OCI-LY7 (cell line): ENCODE measurements around the gene ERC1. TPM values are rescaled to one million over a fixed set of nuclear protein-coding genes. Genes with fewer than 3 reads are reported as not detected.

Experiments
- BruUV-seq: library from RNA; stranded (reverse); fragments of 400-500 nt; replicated peaks from 2 replicates; lab custom pipeline; 2021; lab: Mats Ljungman, UMichigan
- CTCF ChIA-PET: fragments of 300-600 bp; sonication (Branson Sonifier 250); formaldehyde crosslinking; loops from one replicate; lab custom pipeline; 2022; ENCODE audit warnings: antibody characterized with exemption; ENCODE audit not compliant: unreplicated experiment; lab: Charles Lee
- POLR2A ChIA-PET: fragments of 300-600 bp; sonication (Branson Sonifier 250); formaldehyde crosslinking; loops from one replicate; lab custom pipeline; 2022; ENCODE audit warnings: antibody characterized with exemption; lab: Charles Lee
- DNase-seq: peaks from one replicate; pipeline ENCODE4 v3.0.0-alpha.2; 2015; ENCODE audit warnings: low spot score
- H2AFZ ChIP-seq: fragments of 200-600 bp; sonication (generic), shearing (Covaris generic); 2 replicates; pipeline ENCODE4 v1.6.1; 2014; ENCODE audit warnings: mild to moderate bottlenecking, antibody characterized with exemption, low read length, moderate library complexity
- H3K27ac ChIP-seq: fragments of 200-600 bp; sonication (generic); 2 replicates; pipeline ENCODE4 v1.5.1; 2014; ENCODE audit warnings: mixed run types, low read depth, mild to moderate bottlenecking, moderate library complexity, low read length, inconsistent platforms; ENCODE audit not compliant: poor library complexity, severe bottlenecking
- H3K36me3 ChIP-seq: fragments of 200-600 bp; sonication (generic); 2 replicates; pipeline ENCODE4 v1.6.1; 2014; ENCODE audit warnings: mild to moderate bottlenecking, antibody characterized with exemption, low read length, moderate library complexity, mixed read lengths; ENCODE audit not compliant: insufficient read depth
- H3K4me1 ChIP-seq: fragments of 200-600 bp; sonication (generic); 2 replicates; pipeline ENCODE4 v1.5.1; 2014; ENCODE audit warnings: mild to moderate bottlenecking, low read length; ENCODE audit not compliant: insufficient read depth, poor library complexity, severe bottlenecking
- H3K4me2 ChIP-seq: fragments of 200-600 bp; sonication (generic); 2 replicates; pipeline ENCODE4 v1.6.1; 2014; ENCODE audit warnings: mild to moderate bottlenecking, low read length
- H3K4me3 ChIP-seq: fragments of 200-600 bp; sonication (generic); 2 replicates; pipeline ENCODE4 v1.5.1; 2014; ENCODE audit warnings: mild to moderate bottlenecking, low read depth, low read length; ENCODE audit not compliant: poor library complexity, severe bottlenecking
- H3K79me2 ChIP-seq: fragments of 200-600 bp; sonication (generic); 2 replicates; pipeline ENCODE4 v1.6.1; 2016; ENCODE audit warnings: low read depth, mild to moderate bottlenecking, low read length, moderate library complexity, mixed read lengths; ENCODE audit not compliant: insufficient read depth
- H3K9me2 ChIP-seq: fragments of 200-600 bp; sonication (generic); 2 replicates; pipeline ENCODE4 v1.6.1; 2016; ENCODE audit warnings: mild to moderate bottlenecking, low read length, mixed read lengths; ENCODE audit not compliant: insufficient read depth
- H3K9me3 ChIP-seq: fragments of 200-600 bp; sonication (generic); 2 replicates; pipeline ENCODE4 v1.6.1; 2014; ENCODE audit warnings: mild to moderate bottlenecking, mixed run types, low read length, mixed read lengths
- H4K20me1 ChIP-seq: fragments of 200-600 bp; sonication (generic); 2 replicates; pipeline ENCODE4 v1.6.1; 2014; ENCODE audit warnings: mild to moderate bottlenecking, antibody characterized with exemption, low read length, moderate library complexity, mixed read lengths; ENCODE audit not compliant: insufficient read depth
- CTCF ChIP-seq: fragments of 200-600 bp; sonication (generic); conservative IDR thresholded peaks from 2 replicates; pipeline ENCODE4 v1.5.1; 2014; ENCODE audit warnings: mild to moderate bottlenecking, antibody characterized with exemption, low read length, moderate library complexity, mixed read lengths
- EZH2phosphoT487 ChIP-seq: fragments of 200-600 bp; sonication (generic); IDR thresholded peaks from 2 replicates; pipeline ENCODE4 v1.6.1; 2018; ENCODE audit warnings: low read depth, borderline replicate concordance, mild to moderate bottlenecking, mixed run types, antibody characterized with exemption, low read length, moderate library complexity, mixed read lengths
- intact Hi-C: fragments of 100-400 bp; cut with micrococcal nuclease; formaldehyde crosslinking; loops from one replicate; pipeline ENCODE4 v1.10.0; 2022; ENCODE audit not compliant: unreplicated experiment
- total RNA-seq, 2 experiments: library from RNA; depleted of rRNA in 1 of 2; stranded (reverse); fragments of >200 nt in 1 of 2; shearing (Covaris generic) in 1 of 2; gene quantifications; 2 replicates each; pipeline ENCODE4 v1.2.3, GENCODE V29; 2014 to 2022

Gene ERC1
- total RNA-seq, 2 experiments from 2014 or later = 26.9 to 86.9 TPM

GRCh38 chr12:1503281-1503711 is 512.3 kb downstream of the ERC1 start:
- H3K9me3 ChIP-seq = no peaks in the 10 kb centered on the region
- H3K4me1 ChIP-seq = peaks cover 9% of the 10 kb centered on the region
- no peak overlapping the region for H3K27ac ChIP-seq
- TF ChIP-seq CTCF = no peak
- TF ChIP-seq EZH2phosphoT487 = no peak
- no TSS peak for BruUV-seq
- H2AFZ ChIP-seq = no peak overlapping the region
- POLR2A ChIA-PET = interaction anchor here (0.7 kb wide), 1 partner anchor 225 kb away, joined by 4 read pairs; no protein-coding TSS in a partner anchor
- H3K4me2 ChIP-seq = no peak overlapping the region
- H3K4me3 ChIP-seq = no peak overlapping the region
- no peaks in the 10 kb centered on the region for H3K9me2 ChIP-seq
- no peak for DNase-seq
- CTCF ChIA-PET = no interaction called here
- H3K79me2 ChIP-seq = no peaks in the 10 kb centered on the region
- no peaks in the 10 kb centered on the region for H4K20me1 ChIP-seq
- H3K36me3 ChIP-seq = no peaks in the 10 kb centered on the region
- intact Hi-C loops = no loop called here

GRCh38 chr12:1504304-1504894 is 513.4 kb downstream of the ERC1 start:
- Histone ChIP-seq H3K27ac (no peak overlapping the region), H3K4me3 (no peak overlapping the region), H3K4me2 (peak overlapping the region; percentile 1; the same call in 1 of the 2 replicates), H3K4me1 (peaks cover 9% of the 10 kb centered on the region), H3K79me2 (no peaks in the 10 kb centered on the region), H3K36me3 (no peaks in the 10 kb centered on the region), H4K20me1 (no peaks in the 10 kb centered on the region), H3K9me2 (no peaks in the 10 kb centered on the region), H3K9me3 (no peaks in the 10 kb centered on the region), H2AFZ (no peak overlapping the region)
- CTCF ChIA-PET = no interaction called here
- intact Hi-C loops = no loop called here
- BruUV-seq = no TSS peak
- TF ChIP-seq CTCF = no peak
- TF ChIP-seq EZH2phosphoT487 = no peak
- DNase-seq = no peak
- POLR2A ChIA-PET = interaction anchor here (0.7 kb wide), 1 partner anchor 119 kb away, joined by 6 read pairs; no protein-coding TSS in a partner anchor

- POLR2A ChIA-PET = no interaction called here
- CTCF ChIA-PET = no interaction called here
- intact Hi-C loops = no loop called here
- H3K36me3 ChIP-seq = no peaks in the 10 kb centered on the region
- TF ChIP-seq EZH2phosphoT487 (no peak), CTCF (no peak)
- peaks cover 9% of the 10 kb centered on the region for H3K4me1 ChIP-seq
- no peak overlapping the region for H3K27ac ChIP-seq
- no peaks in the 10 kb centered on the region for H4K20me1 ChIP-seq
- no peak for DNase-seq
- no peak overlapping the region for H2AFZ ChIP-seq
- H3K4me3 ChIP-seq = no peak overlapping the region
- no peaks in the 10 kb centered on the region for H3K9me2 ChIP-seq
- H3K79me2 ChIP-seq = no peaks in the 10 kb centered on the region
- no peaks in the 10 kb centered on the region for H3K9me3 ChIP-seq
- H3K4me2 ChIP-seq = peak overlapping the region; percentile 1; the same call in 1 of the 2 replicates
- no TSS peak for BruUV-seq
Measured at GRCh38 chr12:1504895-1505311, 513.9 kb downstream of the ERC1 start.
